GM12878 (cell line): ENCODE results near the gene SDS. TPM values are rescaled to one million over a fixed set of nuclear protein-coding genes. Genes with fewer than 3 reads are reported as not detected.

Experiments used
- ATAC-seq: fragments of 200-7000 bp; cut with Tn5 transposase; 3 replicates; pipeline ENCODE4 v1.9.1; 2020; ENCODE audit warnings: mild to moderate bottlenecking, moderate library complexity
- BruUV-seq: library from RNA; stranded (reverse); fragments of 400-500 nt; replicated peaks from 2 replicates; lab custom pipeline; 2021; lab: Mats Ljungman, UMichigan
- CTCF ChIA-PET: fragments of 300-600 bp; sonication (Branson Sonifier 250); formaldehyde crosslinking; extraction: SDS; loops from one replicate; lab custom pipeline; 2021; ENCODE audit warnings: inconsistent platforms; lab: Yijun Ruan, JAX
- POLR2A ChIA-PET: fragments of 350-600 bp; formaldehyde crosslinking; extraction: SDS; loops from one replicate; lab custom pipeline; 2021; ENCODE audit warnings: inconsistent platforms; lab: Charles Lee
- RAD21 ChIA-PET: fragments of 300-600 bp; sonication (Branson Sonifier 250); formaldehyde crosslinking; loops from one replicate; lab custom pipeline; 2023; ENCODE audit warnings: antibody characterized with exemption; ENCODE audit not compliant: unreplicated experiment; lab: Charles Lee
- SMC1A ChIA-PET: fragments of 300-600 bp; sonication (Branson Sonifier 250); formaldehyde crosslinking; loops from one replicate; lab custom pipeline; 2023; ENCODE audit not compliant: unreplicated experiment, uncharacterized antibody; lab: Charles Lee
- DNase-seq: peaks from one replicate; pipeline ENCODE4 v3.0.0-alpha.2; 2011; ENCODE audit warnings: low read depth, low spot score
- FAIRE-seq: peaks from 3 replicates; lab custom pipeline; 2011; peaks lifted over from hg19 to GRCh38; lab: Jason Lieb, UNC
- H2AFZ ChIP-seq: 2 replicates; pipeline ENCODE4 v1.6.0; 2011; ENCODE audit warnings: low read depth, low read length, control low read depth; ENCODE audit not compliant: control insufficient read depth
- H3K27ac ChIP-seq: 2 replicates; pipeline ENCODE4 v1.5.1; 2011; ENCODE audit warnings: control low read depth; ENCODE audit not compliant: control insufficient read depth, insufficient read depth
- H3K27me3 ChIP-seq, 2 experiments: replicated peaks in 1 of 2; 2 replicates each; pipeline versions ENCODE4 v1.6.0 to v1.6.1; 2011; ENCODE audit warnings: low read length in 1 of 2; ENCODE audit not compliant: control insufficient read depth in 2 of 2, insufficient read depth in 2 of 2
- H3K36me3 ChIP-seq, 2 experiments: 2 replicates each; pipeline ENCODE4 v1.5.1; 2011; ENCODE audit warnings: low read length in 1 of 2; ENCODE audit not compliant: control insufficient read depth in 2 of 2, insufficient read depth in 2 of 2
- H3K4me1 ChIP-seq: 2 replicates; pipeline ENCODE4 v1.6.1; 2011; ENCODE audit warnings: mild to moderate bottlenecking, low read length, moderate library complexity, mixed read lengths; ENCODE audit not compliant: control insufficient read depth, insufficient read depth
- H3K4me2 ChIP-seq: 2 replicates; pipeline ENCODE4 v1.6.0; 2011; ENCODE audit warnings: control low read depth; ENCODE audit not compliant: control insufficient read depth, insufficient read depth
- H3K4me3 ChIP-seq: fragments of 200-600 bp; sonication (generic); 2 replicates; pipeline ENCODE4 v1.5.1; 2016
- H3K79me2 ChIP-seq: 2 replicates; pipeline ENCODE4 v1.6.0; 2011; ENCODE audit warnings: low read length; ENCODE audit not compliant: control insufficient read depth, insufficient read depth
- H3K9ac ChIP-seq: 2 replicates; pipeline ENCODE4 v1.8.0; 2011; ENCODE audit warnings: low read length, control low read depth, mixed read lengths; ENCODE audit not compliant: control insufficient read depth, insufficient read depth
- H3K9me3 ChIP-seq: replicated peaks from 3 replicates; pipeline ENCODE4 v1.5.1; 2011; ENCODE audit warnings: mild to moderate bottlenecking, low read length; ENCODE audit not compliant: control insufficient read depth, insufficient read depth
- H4K20me1 ChIP-seq: 2 replicates; pipeline ENCODE4 v1.6.0; 2011; ENCODE audit not compliant: control insufficient read depth, insufficient read depth
- BACH1 ChIP-seq: fragments of 450-650 bp; IDR thresholded peaks from 2 replicates; pipeline ENCODE4 v1.6.1; 2017; ENCODE audit warnings: mild to moderate bottlenecking, borderline replicate concordance
- BHLHE40 ChIP-seq, 2 experiments: fragments of 450-650 bp in 1 of 2; IDR thresholded peaks; 2 replicates each; pipeline ENCODE4 v1.6.1; 2011 to 2017; ENCODE audit warnings: low read depth in 2 of 2, borderline replicate concordance in 1 of 2, improper control_type of control experiment in 1 of 2, low read length in 1 of 2, mild to moderate bottlenecking in 1 of 2
- EED ChIP-seq: sonication (generic); IDR thresholded peaks from 2 replicates; pipeline ENCODE4 v1.6.1; 2016; ENCODE audit warnings: antibody characterized with exemption, low read depth
- GATAD2B ChIP-seq: fragments of 450-650 bp; conservative IDR thresholded peaks from 2 replicates; pipeline ENCODE4 v1.6.1; 2017; ENCODE audit warnings: low read depth, mild to moderate bottlenecking, moderate library complexity
- HDAC2 ChIP-seq: fragments of 200-600 bp; sonication (generic); IDR thresholded peaks from 2 replicates; pipeline ENCODE4 v1.6.1; 2017
- IKZF1 ChIP-seq: fragments of 450-650 bp; conservative IDR thresholded peaks from 2 replicates; pipeline ENCODE4 v1.6.1; 2017; ENCODE audit warnings: antibody characterized with exemption, mild to moderate bottlenecking
- IRF4 ChIP-seq: IDR thresholded peaks from 2 replicates; pipeline ENCODE4 v1.6.1; 2011; ENCODE audit warnings: low read depth, low read length
- LARP7 ChIP-seq: fragments of 450-650 bp; IDR thresholded peaks from 2 replicates; pipeline ENCODE4 v1.6.1; 2017; ENCODE audit warnings: mild to moderate bottlenecking
- MTA2 ChIP-seq: fragments of 450-650 bp; IDR thresholded peaks from 2 replicates; pipeline ENCODE4 v1.6.1; 2016; ENCODE audit warnings: low read depth, mild to moderate bottlenecking, moderate library complexity
- MTA3 ChIP-seq: IDR thresholded peaks from 2 replicates; pipeline ENCODE4 v1.6.1; 2012; ENCODE audit warnings: low read length, inconsistent platforms, borderline replicate concordance
- MYB ChIP-seq: fragments of 150-350 bp; IDR thresholded peaks from 2 replicates; pipeline ENCODE4 v1.6.1; 2014; ENCODE audit warnings: mild to moderate bottlenecking, low read depth, low read length, borderline replicate concordance
- POLR2A ChIP-seq: IDR thresholded peaks from 2 replicates; pipeline ENCODE4 v1.6.1; 2011; ENCODE audit warnings: low read depth, mild to moderate bottlenecking, low read length
- POLR2AphosphoS5 ChIP-seq: IDR thresholded peaks from 2 replicates; pipeline ENCODE4 v1.6.1; 2011; ENCODE audit warnings: mild to moderate bottlenecking, low read length, inconsistent platforms
- RELB ChIP-seq: fragments of 450-650 bp; IDR thresholded peaks from 2 replicates; pipeline ENCODE4 v1.6.1; 2017; ENCODE audit warnings: low read depth, mild to moderate bottlenecking, moderate library complexity
- USF1 ChIP-seq: IDR thresholded peaks from 2 replicates; pipeline ENCODE4 v1.6.1; 2011; ENCODE audit warnings: borderline replicate concordance, low read depth, mild to moderate bottlenecking, moderate library complexity, mixed read lengths, low read length; ENCODE audit not compliant: insufficient read depth; ENCODE audit errors: extremely low read length
- USF2 ChIP-seq: IDR thresholded peaks from 2 replicates; pipeline ENCODE4 v1.6.1; 2011; ENCODE audit warnings: low read depth, low read length, improper control_type of control experiment, borderline replicate concordance
- YY1 ChIP-seq: IDR thresholded peaks from 2 replicates; pipeline ENCODE4 v1.6.1; 2011; ENCODE audit warnings: low read depth, mild to moderate bottlenecking, low read length
- ZNF274 ChIP-seq: IDR thresholded peaks from one replicate; pipeline ENCODE4 v1.8.0; 2011; ENCODE audit not compliant: insufficient read length, insufficient read depth
- ZNF384 ChIP-seq: IDR thresholded peaks from 2 replicates; pipeline ENCODE4 v1.6.1; 2012; ENCODE audit warnings: low read depth, mild to moderate bottlenecking, low read length, improper control_type of control experiment, borderline replicate concordance
- WGBS: methylation state at CpG from one replicate; pipeline ENCODE4 v1.1.6; 2016; ENCODE audit warnings: low lambda C conversion rate; ENCODE audit not compliant: insufficient replicate concordance, insufficient coverage; ENCODE audit errors: missing lambda C conversion rate; 5-methylcytosine and 5-hydroxymethylcytosine counted together
- in situ Hi-C: fragments of 300-500 bp; cut with MboI; formaldehyde crosslinking; loops from 9 replicates; pipeline ENCODE4 v1.14.3; 2018; ENCODE audit warnings: mixed read lengths
- intact Hi-C: fragments of 100-400 bp; cut with micrococcal nuclease; formaldehyde crosslinking; loops from one replicate; pipeline ENCODE4 v1.14.2; 2022; ENCODE audit not compliant: unreplicated experiment
- polyA plus RNA-seq, 11 experiments: library from polyadenylated mRNA; depleted of rRNA in 4 of 11; unstranded in 6 of 11; stranded (reverse) in 5 of 11; fragments of >200 nt; fragmentation: Nextera tagmentation in 4 of 11; fragmentation: Illumina TruSeq in 1 of 11; extraction: Ambion mirVana in 4 of 11; extraction: Trizol in 1 of 11; gene quantifications; 1 replicate in 1 of 11; 2 replicates in 10 of 11; pipeline versions ENCODE4 v1.2.1 to v1.2.3, GENCODE V29; 2011 to 2016; ENCODE audit warnings: inconsistent platforms in 2 of 11, missing spikeins in 2 of 11, low read depth in 1 of 11
- total RNA-seq, 4 experiments: library from RNA; depleted of rRNA in 3 of 4; stranded (reverse); fragments of >200 nt in 3 of 4; fragmentation: Illumina TruSeq in 1 of 4; extraction: Trizol in 1 of 4; gene quantifications; 2 replicates each; pipeline versions ENCODE4 v1.2.1 to v1.2.3, GENCODE V29; 2013 to 2021

Gene SDS
- total and polyA plus RNA-seq, 10 of the 15 experiments (the other 5 are each of a cell fraction or from before 2014, with no cell fraction given) = 0.18 TPM; not detected in 9

GRCh38 chr12:113348849-113349536 lies 54.7 kb downstream of the SDS start:
- H3K27ac ChIP-seq = no peak overlapping the region
- FAIRE-seq = no peak

More at GRCh38 chr12:113348849-113349536, 54.7 kb downstream of the SDS start:
- Histone ChIP-seq H3K4me1 (no peaks in the 10 kb centered on the region), H3K36me3 (no peaks in the 10 kb centered on the region), H3K9me3 (no peaks in the 10 kb centered on the region), H3K4me3 (no peak overlapping the region), H3K79me2 (no peaks in the 10 kb centered on the region), H2AFZ (no peak overlapping the region), H3K4me2 (no peak overlapping the region), H3K27me3 (no peaks in the 10 kb centered on the region; a peak in 1 of 4 replicates), H3K9ac (no peak overlapping the region)
- ChIA-PET CTCF (no interaction called here), SMC1A (interaction anchor here (0.6 to 1.7 kb wide), 2 partner anchors 14 to 43 kb away, joined by 3 to 4 read pairs; partner anchors contain the start of gene SLC8B1)
- intact Hi-C loops = no loop called here
- DNase-seq = no peak
- 61% methylated on average over 19 of the region's 19 CpGs for WGBS
- no peak for ATAC-seq
- no TSS peak for BruUV-seq
- TF ChIP-seq ZNF384 (no peak), BACH1 (no peak), YY1 (no peak), GATAD2B (no peak), HDAC2 (no peak), ZNF274 (no peak), IRF4 (no peak), USF2 (no peak), MTA2 (no peak), BHLHE40 (IDR thresholded peaks at IDR 0.05; ENCODE audit: borderline replicate concordance in 1 of 2, low read depth in 2 of 2, low read length in 1 of 2) (no peak), POLR2AphosphoS5 (no peak), USF1 (no peak), LARP7 (no peak), RELB (no peak), MYB (no peak), EED (no peak), IKZF1 (no peak), MTA3 (no peak), POLR2A (no peak)
- TF ChIP-seq, all 136 proteins: peak for 0
- in situ Hi-C loops = no loop called here
- POLR2A ChIA-PET = no interaction called here
- no peaks in the 10 kb centered on the region for H4K20me1 ChIP-seq
- RAD21 ChIA-PET = interaction anchor here (1.7 kb wide), 1 partner anchor 14 kb away, joined by 5 read pairs; the partner anchor contains the start of gene SLC8B1
